ENCODE measurements around the gene DOK7.
A peak's percentile ranks its signal among the peaks of the same experiment; 100 is the strongest.
"Not testable (repeated sequence)": the region's sequence is repeated elsewhere in the genome, so short reads cannot be mapped to it uniquely, and the experiment has no call there.

Gene DOK7

DNA sequence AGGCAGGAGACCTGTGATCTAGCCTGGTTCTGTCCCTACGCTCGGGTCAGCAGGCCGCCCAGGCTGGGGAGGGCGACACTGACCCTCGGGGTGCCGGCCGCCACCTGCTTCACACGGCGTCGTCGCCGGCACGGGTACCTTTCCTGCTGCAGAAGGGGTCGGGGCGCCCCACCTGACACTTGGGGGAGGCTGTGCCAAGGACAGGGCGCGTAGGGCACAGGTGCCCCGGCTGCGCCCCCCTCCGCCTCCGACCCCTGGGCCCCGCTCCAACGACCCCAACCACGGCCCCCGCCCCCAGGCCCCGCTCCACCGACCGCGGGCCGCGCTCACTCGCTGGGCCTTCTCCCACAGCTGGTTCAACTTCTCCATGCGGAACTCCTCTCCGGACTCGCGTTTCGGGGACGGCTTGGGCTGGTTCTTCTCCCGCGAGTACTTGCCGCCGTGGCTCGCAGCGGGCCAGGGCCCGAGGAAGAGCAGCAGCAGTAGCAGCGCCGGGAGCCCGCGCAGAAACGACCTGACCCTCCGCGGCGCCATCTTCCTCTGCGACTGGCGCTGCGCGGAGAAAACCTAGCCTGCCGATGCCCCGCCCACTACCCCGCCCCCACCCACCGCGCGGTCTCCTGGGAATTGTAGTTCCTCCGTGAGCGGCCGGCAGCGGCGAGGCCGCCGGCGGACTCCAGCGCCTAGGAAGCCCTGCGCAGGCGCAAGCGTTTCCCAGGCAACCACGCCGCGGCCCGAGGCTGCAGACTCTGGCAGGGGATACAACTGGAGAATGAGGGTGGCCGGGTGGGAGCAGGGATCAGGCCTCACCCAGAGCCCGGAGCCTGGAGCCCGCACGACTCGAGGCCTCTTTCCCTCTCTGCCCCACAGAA, 69.0 kb downstream of the DOK7 start, which contains the start of gene LRPAP1:
Gene LRPAP1, minus strand, starts transcription at position 544 of the 872 bp plus-strand sequence. Its CDS starts 10 bp downstream, at position 534.
- peak; percentile 75 to 83 for DNase-seq (ENCODE audit: low read depth in 1 of 2, low spot score in 1 of 2)

DNA sequence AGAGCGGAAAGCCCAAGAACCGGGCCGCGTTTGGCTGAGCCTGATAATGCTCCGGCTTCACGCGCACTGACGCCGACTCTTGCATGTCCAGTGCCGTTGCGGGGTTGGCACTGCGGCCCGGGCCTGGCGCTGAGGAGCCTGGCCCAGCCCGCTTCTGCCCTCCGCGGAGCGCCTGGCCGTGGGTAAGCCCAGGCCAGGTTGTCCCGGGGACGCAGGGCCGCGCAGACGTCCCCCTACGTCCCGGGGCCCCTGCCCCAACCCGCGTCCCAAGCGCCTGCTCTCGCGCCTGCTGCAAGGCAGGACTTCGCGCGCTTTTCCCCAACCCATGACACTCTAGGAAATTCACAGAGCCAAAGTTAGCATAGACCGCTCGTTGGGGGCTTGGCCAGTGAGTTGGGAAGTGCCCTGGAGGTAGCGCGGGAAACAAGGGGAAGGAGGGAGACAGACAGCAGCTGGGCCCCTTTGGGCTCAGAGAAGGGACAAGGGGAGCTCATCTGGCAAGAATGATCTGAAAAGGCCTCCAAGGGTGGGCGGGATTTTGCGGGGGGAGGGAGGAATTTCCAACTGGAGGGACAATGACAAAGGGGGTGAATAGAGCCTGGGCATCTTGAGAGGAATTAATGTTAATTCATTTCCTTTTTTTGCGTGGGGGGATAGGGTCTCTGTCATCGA, 69.8 kb downstream of the DOK7 start:
- DNase-seq (ENCODE audit: low read depth in 1 of 2, low spot score in 1 of 2): no peak

DNA sequence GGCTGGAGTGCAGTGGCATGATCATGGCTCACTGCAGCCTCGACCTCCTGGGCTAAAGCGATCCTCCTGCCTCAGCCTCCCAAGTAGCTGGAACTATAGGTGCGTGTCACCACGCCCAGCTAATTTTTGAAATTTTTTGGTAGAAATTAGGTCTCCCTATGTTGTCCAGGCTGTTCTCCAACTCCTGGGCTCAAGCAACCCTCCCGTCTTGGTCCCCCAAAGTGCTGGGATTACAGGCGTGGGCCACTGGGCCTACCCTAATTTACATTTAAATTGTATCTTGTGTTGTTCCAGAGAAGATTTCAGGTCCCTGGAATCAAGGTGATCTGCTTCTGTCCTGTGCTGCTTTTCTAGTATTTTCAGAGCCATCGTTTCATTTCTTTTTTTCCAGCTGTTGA, 70.3 kb downstream of the DOK7 start:
- DNase-seq (ENCODE audit: low read depth in 1 of 2, low spot score in 1 of 2): no peak

DNA sequence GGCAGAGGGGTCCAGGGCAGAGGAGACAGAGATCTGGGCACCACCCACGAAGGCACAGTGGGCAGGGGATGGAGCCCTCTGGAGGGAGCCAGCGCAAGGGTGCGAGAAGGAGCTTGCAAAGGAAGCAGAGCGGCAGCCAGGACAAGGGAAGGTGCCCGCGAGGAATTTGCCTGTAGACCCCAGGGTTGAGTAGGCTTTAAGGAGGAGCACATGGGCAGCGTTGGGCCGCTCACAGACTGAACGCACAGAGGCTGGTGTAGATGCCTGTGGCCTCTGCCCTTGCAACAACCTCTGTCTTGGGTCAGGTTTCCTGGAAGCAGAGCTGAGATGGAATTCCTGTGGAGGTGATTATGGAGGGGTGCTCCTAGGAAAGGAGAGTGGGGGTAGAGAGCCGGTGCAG, 72.7 kb downstream of the DOK7 start:
- DNase-seq (ENCODE audit: low read depth in 1 of 2, low spot score in 1 of 2): not testable (repeated sequence)

DNA sequence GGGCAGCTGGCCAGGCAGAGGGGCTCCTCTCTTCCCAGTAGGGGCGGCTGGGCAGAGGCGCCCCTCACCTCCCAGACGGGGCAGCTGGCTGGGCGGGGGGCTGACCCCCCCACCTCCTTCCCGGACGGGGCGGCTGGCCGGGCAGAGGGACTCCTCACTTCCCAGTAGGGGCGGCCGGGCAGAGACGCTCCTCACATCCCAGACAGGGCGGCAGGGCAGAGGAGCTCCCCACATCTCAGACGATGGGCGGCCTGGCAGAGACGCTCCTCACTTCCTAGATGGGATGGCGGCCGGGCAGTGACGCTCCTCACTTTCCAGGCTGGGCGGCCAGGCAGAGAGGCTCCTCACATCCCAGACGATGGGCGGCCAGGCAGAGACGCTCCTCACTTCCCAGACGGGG, 75.8 kb downstream of the DOK7 start:
- DNase-seq (ENCODE audit: low read depth in 1 of 2, low spot score in 1 of 2): not testable (repeated sequence)

DNA sequence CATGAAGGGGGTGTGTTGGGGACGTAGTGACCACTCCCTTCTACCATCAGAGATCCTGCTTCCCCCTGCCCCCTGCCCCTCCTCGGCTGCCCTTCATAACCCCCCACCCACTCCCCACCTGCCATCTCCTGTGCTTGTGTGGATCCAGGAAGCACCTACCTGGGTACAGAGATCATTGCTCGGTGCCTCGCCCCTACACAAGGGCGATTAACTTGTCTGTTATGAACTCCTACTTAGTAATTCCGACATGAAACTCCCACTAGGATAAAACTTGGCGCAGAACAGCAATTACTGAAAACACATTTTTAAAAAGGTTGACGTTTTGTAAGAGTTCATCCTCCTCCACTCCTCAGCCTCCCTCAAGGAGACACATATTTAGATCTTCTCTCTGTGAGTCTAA, 80.3 kb downstream of the DOK7 start:
- DNase-seq (ENCODE audit: low read depth in 1 of 2, low spot score in 1 of 2): not testable (repeated sequence)
